ENCODE results near the gene NUDT1.

- no peak for TF ChIP-seq FOXK2 (IDR thresholded peaks at IDR 0.05)
- no peak for TF ChIP-seq CTBP1 (IDR thresholded peaks at IDR 0.05; ENCODE audit: borderline replicate concordance)
These were observed 10.1 kb downstream of the NUDT1 start for GRCh38 chr7:2251841-2252771.

Measured in HEK293T (cell line).